ENCODE data around the gene MSANTD2.
"Not testable (repeated sequence)": the region's sequence is repeated elsewhere in the genome, so short reads cannot be mapped to it uniquely, and the experiment has no call there.

MSANTD2 gene

DNA sequence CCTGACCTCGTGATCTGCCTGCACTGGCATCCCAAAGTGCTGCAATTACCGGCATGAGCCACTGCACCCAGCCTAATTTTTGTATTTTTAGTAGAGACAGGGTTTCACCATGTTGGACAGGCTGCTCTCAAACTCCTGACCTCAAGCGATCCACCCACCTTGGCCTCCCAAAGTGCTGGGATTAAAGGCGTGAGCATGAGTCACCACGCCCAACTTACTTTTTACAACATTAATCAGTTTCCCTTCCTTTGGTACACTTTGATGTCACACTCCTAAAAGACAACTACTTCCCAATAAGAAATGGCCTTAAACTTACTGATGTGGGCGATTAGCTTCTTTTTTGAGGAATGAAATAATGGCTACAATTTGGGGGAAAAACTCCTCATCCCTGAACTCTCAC lies 29.2 kb downstream of the MSANTD2 start:
- not testable (repeated sequence) for DNase-seq (ENCODE audit: low read depth)

- DNase-seq (ENCODE audit: low read depth) = no peak
These were observed 30.1 kb downstream of the MSANTD2 start for GRCh38 chr11:124769806-124770774.

- DNase-seq (ENCODE audit: low read depth) = no peak
These were observed 31.3 kb downstream of the MSANTD2 start for GRCh38 chr11:124768914-124769313.

- DNase-seq (ENCODE audit: low read depth) = no peak
These were observed 34.0 kb downstream of the MSANTD2 start for GRCh38 chr11:124766156-124766555.

DNA sequence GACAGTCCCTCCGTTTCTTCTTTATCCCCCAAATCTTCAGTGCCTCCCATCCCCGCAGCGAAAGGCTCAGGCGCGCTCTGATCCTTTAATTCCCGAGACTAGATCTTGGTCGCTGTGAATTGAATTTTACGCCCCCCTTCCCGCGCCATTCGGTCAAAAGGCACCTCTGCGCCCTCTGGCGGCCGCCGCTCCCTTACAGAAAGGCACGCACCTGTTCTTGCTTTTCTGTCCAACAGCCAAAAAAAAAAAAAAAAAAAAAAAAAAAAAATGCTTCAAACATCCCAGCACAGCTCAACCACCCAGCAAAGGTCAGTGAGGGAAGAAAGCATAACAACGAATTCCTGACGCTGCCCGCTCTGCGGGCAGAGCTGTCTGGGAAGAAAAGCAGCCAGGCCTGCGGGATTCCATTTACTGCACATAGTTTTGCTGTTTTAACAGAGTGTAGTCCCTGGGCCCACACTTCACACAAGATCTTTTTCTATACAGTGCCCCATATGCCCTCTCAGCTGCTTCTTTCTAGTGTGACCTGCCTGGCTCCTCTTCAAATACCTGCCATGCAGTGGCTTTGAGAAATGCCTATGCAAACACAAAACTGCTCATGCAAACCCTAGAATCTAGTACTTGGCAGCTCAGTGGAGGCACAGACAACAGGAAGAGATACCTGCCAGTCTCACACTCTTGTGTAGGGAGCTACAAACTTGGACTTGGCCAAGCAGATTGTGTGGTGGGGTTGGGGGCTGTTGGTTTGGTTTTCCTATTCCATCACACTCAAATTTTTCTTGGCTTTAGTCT lies 36.9 kb downstream of the MSANTD2 start:
- DNase-seq (ENCODE audit: low read depth) = peak; percentile 77

- DNase-seq (ENCODE audit: low read depth) = no peak
These were observed 37.5 kb downstream of the MSANTD2 start for GRCh38 chr11:124762624-124763155.

DNA sequence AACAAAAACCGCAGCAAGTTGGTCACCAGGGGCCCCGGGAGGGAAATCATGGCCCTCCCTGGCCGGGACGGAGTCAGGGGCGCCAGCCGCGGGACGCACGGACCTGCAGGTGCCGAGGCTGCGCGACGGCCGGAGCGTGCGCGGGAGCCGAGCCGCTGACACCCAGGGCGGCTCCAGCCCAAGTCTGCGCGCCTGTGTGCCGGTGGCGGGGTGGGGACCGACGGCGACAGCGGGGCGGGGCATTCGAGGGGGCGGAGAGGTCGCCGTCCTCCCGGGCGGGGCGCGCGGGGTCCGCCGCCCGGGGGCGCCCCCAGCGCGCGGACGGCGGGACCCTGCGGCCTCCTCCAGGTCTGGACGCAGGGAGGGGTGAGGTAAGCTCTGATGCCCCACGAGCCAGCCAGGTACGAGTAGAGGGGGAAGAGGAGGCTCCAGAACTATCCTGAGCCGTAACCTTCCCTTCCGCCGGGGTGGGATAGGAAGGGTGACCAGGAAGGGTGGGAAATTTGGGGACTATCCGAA lies 38.0 kb downstream of the MSANTD2 start, which contains the start of gene ESAM:
Gene ESAM, minus strand, starts transcription at position 186 of the 519 bp plus-strand sequence. Its CDS starts 136 bp downstream, at position 50.
- peak; percentile 63 for DNase-seq (ENCODE audit: low read depth)

DNA sequence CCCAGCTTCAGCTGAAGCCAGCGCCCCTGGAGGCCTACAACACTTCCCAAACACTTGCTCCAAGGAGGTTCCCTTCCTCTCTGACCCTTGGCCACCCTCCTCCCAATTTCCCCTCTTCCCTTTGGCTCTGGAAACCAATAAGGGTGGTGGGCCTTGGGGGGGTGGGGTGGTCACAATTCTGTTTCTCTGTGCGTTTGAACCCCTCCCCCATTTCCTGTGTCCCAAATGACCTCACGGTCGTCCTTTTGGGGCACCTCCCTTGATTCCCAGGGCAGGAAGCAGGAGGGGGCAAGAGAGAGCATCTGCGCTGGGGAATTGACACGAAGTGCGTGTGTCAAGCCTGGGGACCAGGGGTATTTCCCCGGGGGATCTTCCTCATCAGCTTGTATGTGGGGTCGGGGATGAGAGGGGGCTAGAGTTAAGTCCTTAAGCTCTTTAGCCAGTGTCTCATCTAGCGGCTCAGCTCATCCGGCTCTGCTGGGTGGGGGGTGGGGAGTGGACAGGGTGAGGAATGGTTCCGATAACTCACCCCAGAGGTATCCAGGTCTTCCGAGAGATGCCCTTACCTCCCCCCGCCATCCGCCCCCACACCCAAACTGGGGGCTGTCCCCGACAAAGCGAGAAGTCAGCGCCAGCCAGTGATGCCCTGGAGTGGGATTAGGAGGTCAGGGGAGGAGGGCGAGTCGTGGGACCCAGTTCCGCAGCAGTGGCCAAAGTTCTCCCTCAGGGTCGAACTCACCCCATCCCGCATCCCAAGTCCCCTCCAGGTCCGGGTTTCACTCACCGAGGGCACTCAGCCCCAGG lies 38.7 kb downstream of the MSANTD2 start:
- no peak for DNase-seq (ENCODE audit: low read depth)

GRCh38 chr11:124760806-124761205 lies 39.4 kb downstream of the MSANTD2 start:
- DNase-seq (ENCODE audit: low read depth) = no peak

DNA sequence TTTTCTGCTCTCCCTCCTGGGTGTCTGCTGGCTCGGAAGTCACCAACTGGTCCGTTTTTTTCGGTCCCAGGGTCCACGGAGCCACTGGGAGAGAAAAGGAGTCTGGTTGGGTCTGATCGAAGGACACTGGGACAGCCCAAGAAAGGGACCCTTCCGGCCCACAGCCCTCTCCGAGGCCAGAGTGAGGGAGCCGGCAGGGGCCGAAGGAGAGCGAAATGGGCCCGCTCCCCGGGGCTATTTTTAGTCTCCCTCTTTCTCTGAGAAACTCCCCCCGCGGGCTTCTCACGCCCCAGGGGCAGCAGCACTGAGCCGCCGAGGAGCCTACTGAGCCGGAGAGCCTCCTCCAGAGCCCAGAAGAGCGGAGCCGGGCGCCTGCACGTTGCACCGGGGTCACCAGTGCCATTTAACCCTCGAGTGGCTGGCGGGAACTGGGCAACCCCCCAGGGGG lies 40.0 kb downstream of the MSANTD2 start:
- DNase-seq (ENCODE audit: low read depth) = no peak

- DNase-seq (ENCODE audit: low read depth) = no peak
These were observed 40.7 kb downstream of the MSANTD2 start for GRCh38 chr11:124759266-124760204.

- peak; percentile 72 for DNase-seq (ENCODE audit: low read depth)
These were observed 41.6 kb downstream of the MSANTD2 start for GRCh38 chr11:124758355-124759265.

DNA sequence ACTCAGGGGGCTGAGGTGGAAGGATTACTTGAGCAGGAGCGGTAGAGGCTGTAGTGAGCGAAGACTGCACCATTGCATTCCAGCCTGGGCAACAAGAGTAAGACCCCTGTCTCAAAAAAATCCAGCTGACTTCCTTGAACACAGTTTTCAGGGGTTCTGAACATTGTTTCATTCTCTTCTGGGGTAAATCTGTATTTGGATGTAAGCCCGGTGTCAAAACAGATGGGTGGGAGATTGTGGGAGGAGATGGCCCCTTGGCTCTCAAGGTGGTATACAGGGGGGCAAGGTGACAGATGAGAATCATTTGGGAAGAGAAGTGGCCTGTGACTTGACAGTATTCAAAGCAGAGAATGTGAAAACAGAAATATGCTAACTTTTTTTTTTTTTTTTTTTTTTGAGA lies 42.9 kb downstream of the MSANTD2 start:
- DNase-seq (ENCODE audit: low read depth) = no peak

- DNase-seq (ENCODE audit: low read depth) = no peak
These were observed 43.4 kb downstream of the MSANTD2 start for GRCh38 chr11:124756753-124757227.

DNA sequence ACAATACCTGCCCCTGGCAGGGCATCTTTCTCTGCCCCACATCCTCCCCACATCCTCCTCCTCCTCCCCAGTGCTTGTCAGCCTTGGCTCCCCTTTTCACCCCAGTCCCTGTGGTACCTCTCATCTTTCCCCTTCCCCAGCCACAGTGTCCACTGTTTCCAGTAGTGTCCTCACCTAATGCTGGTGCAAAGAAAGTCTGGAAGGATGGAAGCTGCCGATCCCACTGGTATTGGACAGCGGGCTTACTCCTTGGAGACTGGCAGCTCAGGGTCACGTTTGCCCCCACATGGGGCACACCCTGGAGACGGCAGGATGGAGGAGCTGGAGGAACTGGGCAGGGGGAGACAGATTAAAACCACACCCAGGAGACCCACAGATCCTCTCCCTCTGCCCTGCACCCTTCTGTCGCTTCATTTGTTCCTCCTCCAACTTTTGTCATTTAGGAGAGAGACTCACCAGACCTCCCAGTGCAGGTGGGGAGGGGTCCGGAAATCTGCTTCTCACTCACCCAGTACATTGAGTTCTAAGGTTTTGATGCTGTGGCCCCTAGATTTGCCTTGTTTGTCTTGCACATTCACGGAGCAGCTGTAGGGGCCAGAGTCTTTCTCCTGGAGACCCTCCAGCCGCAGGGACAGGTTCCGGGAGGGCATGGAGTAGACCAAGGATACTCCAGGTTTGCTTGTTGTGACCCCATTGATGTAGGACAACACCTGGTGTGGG lies 44.0 kb downstream of the MSANTD2 start:
- no peak for DNase-seq (ENCODE audit: low read depth)

GRCh38 chr11:124754710-124755109 lies 45.5 kb downstream of the MSANTD2 start:
- no peak for DNase-seq (ENCODE audit: low read depth)

DNA sequence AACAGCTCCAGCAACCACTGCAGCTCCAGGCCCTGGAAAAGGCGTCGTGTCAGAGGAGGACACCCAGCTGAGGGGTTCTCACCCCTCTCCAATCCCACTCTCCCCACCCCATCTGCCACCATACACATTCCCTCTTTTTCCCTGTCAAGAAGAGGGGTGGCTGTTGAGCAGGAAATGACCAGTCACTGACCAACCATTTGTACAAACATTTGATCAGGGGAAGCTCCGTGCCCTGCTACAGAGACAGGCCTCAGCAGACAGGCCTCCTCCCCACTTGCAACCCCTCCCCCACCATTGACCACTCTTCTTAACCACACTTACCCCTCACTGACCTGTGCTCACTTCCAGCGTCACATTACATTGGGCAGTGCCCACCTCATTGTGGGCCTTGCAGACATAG lies 45.9 kb downstream of the MSANTD2 start:
- no peak for DNase-seq (ENCODE audit: low read depth)

DNA sequence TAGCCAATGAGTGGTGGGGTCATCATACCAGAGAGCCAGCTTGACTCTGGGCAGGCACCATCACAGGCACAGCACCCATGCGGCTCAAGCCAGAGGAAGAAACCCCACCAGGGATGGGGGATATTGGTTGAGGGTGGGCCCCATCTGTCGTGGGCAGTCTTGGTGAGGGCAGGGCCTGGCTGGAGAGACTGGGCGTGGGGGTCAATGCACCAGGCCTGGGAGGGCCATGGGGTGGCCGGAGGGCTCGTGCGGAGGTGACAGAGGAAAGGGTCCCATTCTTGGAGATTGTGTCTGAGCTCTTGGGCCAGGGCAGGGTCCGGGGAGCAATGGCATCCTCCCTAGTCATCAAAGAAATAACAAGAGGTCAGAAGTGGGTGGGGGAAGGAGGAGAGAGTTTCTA lies 46.6 kb downstream of the MSANTD2 start:
- DNase-seq (ENCODE audit: low read depth) = no peak

Measured in activated T-cell treated with anti-CD3 and anti-CD28 coated beads for 48 hours (primary cell).